GM23338 (cell line): Measurements from ENCODE around the gene KCNT1. TPM values are rescaled to one million over a fixed set of nuclear protein-coding genes. Genes with fewer than 3 reads are reported as not detected.

Experiments used
- ATAC-seq: fragments of 200-7000 bp; cut with Tn5 transposase; 3 replicates; pipeline ENCODE4 v1.9.1; 2020
- DNase-seq: peaks from one replicate; pipeline ENCODE4 v3.0.0-alpha.2; 2015; ENCODE audit warnings: low spot score
- H2AFZ ChIP-seq: fragments of 200-600 bp; sonication (generic); 2 replicates; pipeline ENCODE4 v1.8.0; 2016; ENCODE audit warnings: antibody characterized with exemption, mild to moderate bottlenecking, moderate library complexity
- H3F3A ChIP-seq: fragments of 200-600 bp; sonication (generic); replicated peaks from 2 replicates; pipeline ENCODE4 v1.8.0; 2017; ENCODE audit warnings: antibody characterized with exemption, mixed run types, low read depth
- H3K27ac ChIP-seq: fragments of 200-600 bp; sonication (generic); 2 replicates; pipeline ENCODE4 v1.6.1; 2016; ENCODE audit warnings: low read depth
- H3K27me3 ChIP-seq: fragments of 200-600 bp; sonication (generic); 2 replicates; pipeline ENCODE4 v1.8.0; 2016; ENCODE audit warnings: mild to moderate bottlenecking, mixed run types, moderate library complexity; ENCODE audit not compliant: insufficient read depth
- H3K36me3 ChIP-seq: fragments of 200-600 bp; sonication (generic); 2 replicates; pipeline ENCODE4 v1.8.0; 2016; ENCODE audit warnings: mild to moderate bottlenecking; ENCODE audit not compliant: insufficient read depth
- H3K4me1 ChIP-seq: fragments of 200-600 bp; sonication (generic); 2 replicates; pipeline ENCODE4 v1.8.0; 2016; ENCODE audit warnings: mild to moderate bottlenecking, moderate library complexity; ENCODE audit not compliant: insufficient read depth
- H3K4me2 ChIP-seq: fragments of 200-600 bp; sonication (generic); 2 replicates; pipeline ENCODE4 v1.7.1; 2017; ENCODE audit warnings: mixed run types
- H3K4me3 ChIP-seq: fragments of 200-600 bp; sonication (generic); 2 replicates; pipeline ENCODE4 v1.6.1; 2016; ENCODE audit warnings: mixed run types
- H3K79me2 ChIP-seq: fragments of 200-600 bp; sonication (generic); replicated peaks from 2 replicates; pipeline ENCODE4 v1.8.0; 2017; ENCODE audit warnings: mild to moderate bottlenecking; ENCODE audit not compliant: insufficient read depth
- H3K9me2 ChIP-seq: fragments of 200-600 bp; sonication (generic); 2 replicates; pipeline ENCODE4 v1.8.0; 2017; ENCODE audit not compliant: insufficient read depth
- H4K20me1 ChIP-seq: fragments of 200-600 bp; sonication (generic); replicated peaks from 2 replicates; pipeline ENCODE4 v1.8.0; 2017; ENCODE audit warnings: mild to moderate bottlenecking; ENCODE audit not compliant: insufficient read depth
- H3K27ac Mint-ChIP-seq: 2 replicates; pipeline ENCODE4 v1.8.0; 2020; ENCODE audit warnings: inconsistent platforms, mild to moderate bottlenecking, moderate library complexity, mixed read lengths
- H3K27me3 Mint-ChIP-seq: 3 replicates; pipeline ENCODE4 v1.8.0; 2022; ENCODE audit warnings: low read depth, mild to moderate bottlenecking, moderate library complexity, mixed read lengths, inconsistent platforms; ENCODE audit not compliant: insufficient read depth, poor library complexity
- H3K36me3 Mint-ChIP-seq: 3 replicates; pipeline ENCODE4 v1.8.0; 2021; ENCODE audit warnings: low read depth, mild to moderate bottlenecking, inconsistent platforms, moderate library complexity, mixed read lengths
- H3K4me1 Mint-ChIP-seq: 3 replicates; pipeline ENCODE4 v1.8.0; 2020; ENCODE audit warnings: mild to moderate bottlenecking, inconsistent platforms, mixed read lengths
- H3K4me3 Mint-ChIP-seq: 3 replicates; pipeline ENCODE4 v1.8.0; 2021; ENCODE audit warnings: moderate library complexity, mild to moderate bottlenecking, inconsistent platforms, mixed read lengths
- H3K9me3 Mint-ChIP-seq: 3 replicates; pipeline ENCODE4 v1.8.0; 2020; ENCODE audit warnings: moderate library complexity, mild to moderate bottlenecking, inconsistent platforms, mixed read lengths
- CREB1 ChIP-seq: fragments of 250-450 bp; sonication (Bioruptor Pico); IDR thresholded peaks from 2 replicates; pipeline ENCODE4 v1.5.0; 2020; ENCODE audit warnings: low read depth, mild to moderate bottlenecking, moderate library complexity
- EZH2 ChIP-seq: fragments of 200-600 bp; sonication (generic); IDR thresholded peaks from one replicate; pipeline ENCODE4 v1.8.0; 2017; ENCODE audit warnings: antibody characterized with exemption, mild to moderate bottlenecking, low read depth; ENCODE audit not compliant: unreplicated experiment
- JUNB ChIP-seq: IDR thresholded peaks from one replicate; pipeline ENCODE4 v1.6.1; 2016; ENCODE audit warnings: antibody characterized with exemption; ENCODE audit not compliant: unreplicated experiment
- POLR2AphosphoS5 ChIP-seq: IDR thresholded peaks from 2 replicates; pipeline ENCODE4 v1.6.1; 2016; ENCODE audit warnings: antibody characterized with exemption, low read depth
- ZNF114 ChIP-seq: fragments of 250-450 bp; sonication (Bioruptor Pico); IDR thresholded peaks from 2 replicates; pipeline ENCODE4 v1.5.0; 2020; ENCODE audit warnings: mild to moderate bottlenecking, moderate library complexity
- polyA plus RNA-seq: library from polyadenylated mRNA; unstranded; fragments of >200 nt; fragmentation: Nextera tagmentation; extraction: Ambion mirVana; gene quantifications from 2 replicates; pipeline ENCODE4 v1.2.1, GENCODE V29; 2016
- total RNA-seq: library from RNA; depleted of rRNA; stranded (reverse); fragments of >200 nt; shearing (Covaris generic); gene quantifications from 2 replicates; pipeline ENCODE4 v1.2.3, GENCODE V29; 2014
- TF ChIP-seq, protein P1 (sequence below): IDR thresholded peaks from one replicate; pipeline ENCODE4 v1.6.1; 2018; ENCODE audit warnings: antibody characterized with exemption; ENCODE audit not compliant: unreplicated experiment
- TF ChIP-seq, protein P2 (sequence below), 2 experiments: fragments of 200-600 bp in 1 of 2; sonication (generic) in 1 of 2; conservative IDR thresholded peaks; 2 replicates each; pipeline versions ENCODE4 v1.5.1 to v1.6.1; 2016 to 2017; ENCODE audit warnings: antibody characterized with exemption in 2 of 2, low read depth in 2 of 2, mild to moderate bottlenecking in 2 of 2, moderate library complexity in 1 of 2
- TF ChIP-seq, protein P3 (sequence below): fragments of 250-450 bp; sonication (Bioruptor Pico); IDR thresholded peaks from 2 replicates; pipeline ENCODE4 v1.5.0; 2020; ENCODE audit warnings: mild to moderate bottlenecking, moderate library complexity

KCNT1 gene
- total and polyA plus RNA-seq, 2 experiments from 2014 or later = 0.05 to 0.28 TPM

DNA sequence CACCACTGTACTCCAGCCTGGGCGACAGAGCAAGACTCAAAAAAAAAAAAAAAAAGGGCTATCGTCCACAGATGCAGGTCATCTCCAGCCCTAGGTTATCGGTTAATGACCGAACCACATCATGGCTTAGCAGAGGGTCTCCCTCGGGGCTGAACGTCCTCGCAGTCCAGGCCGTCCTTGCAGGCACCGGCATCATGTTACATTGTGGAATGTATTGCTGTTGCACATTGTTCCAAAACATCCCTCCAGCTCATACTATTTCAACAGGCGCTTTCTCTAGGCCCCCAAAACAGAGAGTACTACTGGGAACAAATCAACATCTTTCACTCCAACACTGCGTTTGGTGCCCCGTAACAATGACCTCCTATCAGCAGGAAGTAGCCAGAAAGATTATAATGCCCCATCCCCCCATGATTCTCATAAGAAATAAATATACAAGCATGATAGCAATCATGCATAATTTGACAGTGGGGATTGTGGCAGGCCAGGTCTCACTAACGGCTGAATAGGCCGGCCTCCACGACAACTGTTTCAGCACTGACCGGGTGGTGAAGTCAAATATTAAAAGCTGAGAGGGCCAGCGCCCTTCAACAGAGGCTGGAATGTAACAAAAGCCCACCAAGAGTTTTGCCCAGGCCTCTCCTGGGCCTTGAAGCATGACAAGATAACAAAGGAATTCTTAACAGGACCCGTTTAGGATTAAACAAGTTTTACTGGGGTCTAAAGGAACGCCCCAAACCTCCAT, 40.0 kb upstream of the KCNT1 start:
- no peak overlapping the region for H3K27ac Mint-ChIP-seq
- no peaks in the 10 kb centered on the region for H4K20me1 ChIP-seq
- H3K27ac ChIP-seq = no peak overlapping the region
- TF ChIP-seq, protein P1, sequence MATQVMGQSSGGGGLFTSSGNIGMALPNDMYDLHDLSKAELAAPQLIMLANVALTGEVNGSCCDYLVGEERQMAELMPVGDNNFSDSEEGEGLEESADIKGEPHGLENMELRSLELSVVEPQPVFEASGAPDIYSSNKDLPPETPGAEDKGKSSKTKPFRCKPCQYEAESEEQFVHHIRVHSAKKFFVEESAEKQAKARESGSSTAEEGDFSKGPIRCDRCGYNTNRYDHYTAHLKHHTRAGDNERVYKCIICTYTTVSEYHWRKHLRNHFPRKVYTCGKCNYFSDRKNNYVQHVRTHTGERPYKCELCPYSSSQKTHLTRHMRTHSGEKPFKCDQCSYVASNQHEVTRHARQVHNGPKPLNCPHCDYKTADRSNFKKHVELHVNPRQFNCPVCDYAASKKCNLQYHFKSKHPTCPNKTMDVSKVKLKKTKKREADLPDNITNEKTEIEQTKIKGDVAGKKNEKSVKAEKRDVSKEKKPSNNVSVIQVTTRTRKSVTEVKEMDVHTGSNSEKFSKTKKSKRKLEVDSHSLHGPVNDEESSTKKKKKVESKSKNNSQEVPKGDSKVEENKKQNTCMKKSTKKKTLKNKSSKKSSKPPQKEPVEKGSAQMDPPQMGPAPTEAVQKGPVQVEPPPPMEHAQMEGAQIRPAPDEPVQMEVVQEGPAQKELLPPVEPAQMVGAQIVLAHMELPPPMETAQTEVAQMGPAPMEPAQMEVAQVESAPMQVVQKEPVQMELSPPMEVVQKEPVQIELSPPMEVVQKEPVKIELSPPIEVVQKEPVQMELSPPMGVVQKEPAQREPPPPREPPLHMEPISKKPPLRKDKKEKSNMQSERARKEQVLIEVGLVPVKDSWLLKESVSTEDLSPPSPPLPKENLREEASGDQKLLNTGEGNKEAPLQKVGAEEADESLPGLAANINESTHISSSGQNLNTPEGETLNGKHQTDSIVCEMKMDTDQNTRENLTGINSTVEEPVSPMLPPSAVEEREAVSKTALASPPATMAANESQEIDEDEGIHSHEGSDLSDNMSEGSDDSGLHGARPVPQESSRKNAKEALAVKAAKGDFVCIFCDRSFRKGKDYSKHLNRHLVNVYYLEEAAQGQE = no peak
- TF ChIP-seq CREB1 (CRISPR knock-in tag) (no peak), ZNF114 (no peak), EZH2 (no peak)
- TF ChIP-seq, protein P2, sequence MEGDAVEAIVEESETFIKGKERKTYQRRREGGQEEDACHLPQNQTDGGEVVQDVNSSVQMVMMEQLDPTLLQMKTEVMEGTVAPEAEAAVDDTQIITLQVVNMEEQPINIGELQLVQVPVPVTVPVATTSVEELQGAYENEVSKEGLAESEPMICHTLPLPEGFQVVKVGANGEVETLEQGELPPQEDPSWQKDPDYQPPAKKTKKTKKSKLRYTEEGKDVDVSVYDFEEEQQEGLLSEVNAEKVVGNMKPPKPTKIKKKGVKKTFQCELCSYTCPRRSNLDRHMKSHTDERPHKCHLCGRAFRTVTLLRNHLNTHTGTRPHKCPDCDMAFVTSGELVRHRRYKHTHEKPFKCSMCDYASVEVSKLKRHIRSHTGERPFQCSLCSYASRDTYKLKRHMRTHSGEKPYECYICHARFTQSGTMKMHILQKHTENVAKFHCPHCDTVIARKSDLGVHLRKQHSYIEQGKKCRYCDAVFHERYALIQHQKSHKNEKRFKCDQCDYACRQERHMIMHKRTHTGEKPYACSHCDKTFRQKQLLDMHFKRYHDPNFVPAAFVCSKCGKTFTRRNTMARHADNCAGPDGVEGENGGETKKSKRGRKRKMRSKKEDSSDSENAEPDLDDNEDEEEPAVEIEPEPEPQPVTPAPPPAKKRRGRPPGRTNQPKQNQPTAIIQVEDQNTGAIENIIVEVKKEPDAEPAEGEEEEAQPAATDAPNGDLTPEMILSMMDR (conservative IDR thresholded peaks at IDR 0.05; ENCODE audit: low read depth in 2 of 2) = no peak
- H3K27me3 ChIP-seq = no peaks in the 10 kb centered on the region
- H3K4me2 ChIP-seq = no peak overlapping the region
- peaks cover 9% of the 10 kb centered on the region; the same call in 2 of the 3 replicates for H3K9me3 Mint-ChIP-seq
- peaks cover 6% of the 10 kb centered on the region for H3K4me1 Mint-ChIP-seq
- H3K27me3 Mint-ChIP-seq = peaks cover 3% of the 10 kb centered on the region
- no peak overlapping the region for H3K4me3 ChIP-seq
- ATAC-seq = no peak
- H3K36me3 ChIP-seq = no peaks in the 10 kb centered on the region
- no peak for DNase-seq
- H3K36me3 Mint-ChIP-seq = no peaks in the 10 kb centered on the region
- no peaks in the 10 kb centered on the region; the same call in 1 of the 2 replicates for H3K4me1 ChIP-seq
- no peaks in the 10 kb centered on the region for H3F3A ChIP-seq
- no peaks in the 10 kb centered on the region for H3K9me2 ChIP-seq
- no peaks in the 10 kb centered on the region for H3K79me2 ChIP-seq
- H2AFZ ChIP-seq = peak overlapping the region; percentile 72; the same call in 1 of the 2 replicates
- no peak overlapping the region for H3K4me3 Mint-ChIP-seq

DNA sequence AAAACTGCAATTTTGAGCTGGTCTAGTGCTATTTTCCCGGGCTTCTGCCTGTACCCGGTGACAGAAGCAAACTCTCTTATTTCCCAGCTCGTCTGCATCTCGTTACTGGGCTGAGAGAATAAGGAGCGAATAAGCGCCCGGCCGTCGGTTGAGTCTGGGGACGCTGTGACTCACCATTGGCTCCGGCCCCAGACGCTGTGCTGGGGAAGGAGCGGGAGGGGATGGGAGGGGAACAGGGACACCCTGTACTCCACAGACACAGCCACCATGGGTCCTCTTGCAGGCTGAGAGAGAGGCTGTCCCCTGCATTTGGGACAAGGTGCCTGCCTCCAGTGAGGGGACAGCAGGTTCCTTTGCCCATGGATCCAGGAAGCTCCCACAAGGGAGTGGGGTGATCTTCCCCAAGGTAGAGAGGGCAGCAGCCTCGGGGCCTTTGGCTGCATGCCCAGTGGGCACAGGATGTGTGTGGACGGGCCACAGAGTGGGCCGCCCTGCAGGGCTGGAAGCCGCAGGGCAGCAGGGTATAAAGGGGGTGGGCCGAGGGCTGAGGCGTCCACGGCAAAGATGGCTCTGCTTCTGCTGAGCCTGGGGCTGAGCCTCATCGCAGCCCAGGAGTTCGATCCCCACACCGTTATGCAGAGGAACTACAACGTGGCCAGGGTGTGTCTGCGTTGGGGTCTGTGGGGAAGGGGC, 39.1 kb upstream of the KCNT1 start, which contains the start of gene LCN9:
TSS of gene LCN9 (plus strand) at position 552 of the 693 bp plus-strand sequence. CDS start at position 565, 13 bp downstream.
- peaks cover 2% of the 10 kb centered on the region for H3K27me3 Mint-ChIP-seq
- Histone ChIP-seq H3K4me2 (no peak within 1 kb of the TSS), H4K20me1 (no peaks in the 10 kb centered on the region), H3K9me2 (no peaks in the 10 kb centered on the region), H3K36me3 (no peaks in the 10 kb centered on the region), H3K79me2 (no peaks in the 10 kb centered on the region), H3F3A (no peaks in the 10 kb centered on the region), H3K27ac (no peak within 1 kb of the TSS), H2AFZ (peak within 1 kb of the TSS; percentile 72; the same call in 1 of the 2 replicates), H3K4me3 (no peak within 1 kb of the TSS), H3K27me3 (no peaks in the 10 kb centered on the region), H3K4me1 (no peaks in the 10 kb centered on the region; the same call in 1 of the 2 replicates)
- H3K4me1 Mint-ChIP-seq = peaks cover 6% of the 10 kb centered on the region
- no peak within 1 kb of the TSS for H3K27ac Mint-ChIP-seq
- peaks cover 9% of the 10 kb centered on the region; the same call in 2 of the 3 replicates for H3K9me3 Mint-ChIP-seq
- peak; percentile 77; the same call in 2 of the 3 replicates for ATAC-seq
- no peak for DNase-seq
- no peak within 1 kb of the TSS for H3K4me3 Mint-ChIP-seq
- H3K36me3 Mint-ChIP-seq = no peaks in the 10 kb centered on the region
- TF ChIP-seq, protein P3, sequence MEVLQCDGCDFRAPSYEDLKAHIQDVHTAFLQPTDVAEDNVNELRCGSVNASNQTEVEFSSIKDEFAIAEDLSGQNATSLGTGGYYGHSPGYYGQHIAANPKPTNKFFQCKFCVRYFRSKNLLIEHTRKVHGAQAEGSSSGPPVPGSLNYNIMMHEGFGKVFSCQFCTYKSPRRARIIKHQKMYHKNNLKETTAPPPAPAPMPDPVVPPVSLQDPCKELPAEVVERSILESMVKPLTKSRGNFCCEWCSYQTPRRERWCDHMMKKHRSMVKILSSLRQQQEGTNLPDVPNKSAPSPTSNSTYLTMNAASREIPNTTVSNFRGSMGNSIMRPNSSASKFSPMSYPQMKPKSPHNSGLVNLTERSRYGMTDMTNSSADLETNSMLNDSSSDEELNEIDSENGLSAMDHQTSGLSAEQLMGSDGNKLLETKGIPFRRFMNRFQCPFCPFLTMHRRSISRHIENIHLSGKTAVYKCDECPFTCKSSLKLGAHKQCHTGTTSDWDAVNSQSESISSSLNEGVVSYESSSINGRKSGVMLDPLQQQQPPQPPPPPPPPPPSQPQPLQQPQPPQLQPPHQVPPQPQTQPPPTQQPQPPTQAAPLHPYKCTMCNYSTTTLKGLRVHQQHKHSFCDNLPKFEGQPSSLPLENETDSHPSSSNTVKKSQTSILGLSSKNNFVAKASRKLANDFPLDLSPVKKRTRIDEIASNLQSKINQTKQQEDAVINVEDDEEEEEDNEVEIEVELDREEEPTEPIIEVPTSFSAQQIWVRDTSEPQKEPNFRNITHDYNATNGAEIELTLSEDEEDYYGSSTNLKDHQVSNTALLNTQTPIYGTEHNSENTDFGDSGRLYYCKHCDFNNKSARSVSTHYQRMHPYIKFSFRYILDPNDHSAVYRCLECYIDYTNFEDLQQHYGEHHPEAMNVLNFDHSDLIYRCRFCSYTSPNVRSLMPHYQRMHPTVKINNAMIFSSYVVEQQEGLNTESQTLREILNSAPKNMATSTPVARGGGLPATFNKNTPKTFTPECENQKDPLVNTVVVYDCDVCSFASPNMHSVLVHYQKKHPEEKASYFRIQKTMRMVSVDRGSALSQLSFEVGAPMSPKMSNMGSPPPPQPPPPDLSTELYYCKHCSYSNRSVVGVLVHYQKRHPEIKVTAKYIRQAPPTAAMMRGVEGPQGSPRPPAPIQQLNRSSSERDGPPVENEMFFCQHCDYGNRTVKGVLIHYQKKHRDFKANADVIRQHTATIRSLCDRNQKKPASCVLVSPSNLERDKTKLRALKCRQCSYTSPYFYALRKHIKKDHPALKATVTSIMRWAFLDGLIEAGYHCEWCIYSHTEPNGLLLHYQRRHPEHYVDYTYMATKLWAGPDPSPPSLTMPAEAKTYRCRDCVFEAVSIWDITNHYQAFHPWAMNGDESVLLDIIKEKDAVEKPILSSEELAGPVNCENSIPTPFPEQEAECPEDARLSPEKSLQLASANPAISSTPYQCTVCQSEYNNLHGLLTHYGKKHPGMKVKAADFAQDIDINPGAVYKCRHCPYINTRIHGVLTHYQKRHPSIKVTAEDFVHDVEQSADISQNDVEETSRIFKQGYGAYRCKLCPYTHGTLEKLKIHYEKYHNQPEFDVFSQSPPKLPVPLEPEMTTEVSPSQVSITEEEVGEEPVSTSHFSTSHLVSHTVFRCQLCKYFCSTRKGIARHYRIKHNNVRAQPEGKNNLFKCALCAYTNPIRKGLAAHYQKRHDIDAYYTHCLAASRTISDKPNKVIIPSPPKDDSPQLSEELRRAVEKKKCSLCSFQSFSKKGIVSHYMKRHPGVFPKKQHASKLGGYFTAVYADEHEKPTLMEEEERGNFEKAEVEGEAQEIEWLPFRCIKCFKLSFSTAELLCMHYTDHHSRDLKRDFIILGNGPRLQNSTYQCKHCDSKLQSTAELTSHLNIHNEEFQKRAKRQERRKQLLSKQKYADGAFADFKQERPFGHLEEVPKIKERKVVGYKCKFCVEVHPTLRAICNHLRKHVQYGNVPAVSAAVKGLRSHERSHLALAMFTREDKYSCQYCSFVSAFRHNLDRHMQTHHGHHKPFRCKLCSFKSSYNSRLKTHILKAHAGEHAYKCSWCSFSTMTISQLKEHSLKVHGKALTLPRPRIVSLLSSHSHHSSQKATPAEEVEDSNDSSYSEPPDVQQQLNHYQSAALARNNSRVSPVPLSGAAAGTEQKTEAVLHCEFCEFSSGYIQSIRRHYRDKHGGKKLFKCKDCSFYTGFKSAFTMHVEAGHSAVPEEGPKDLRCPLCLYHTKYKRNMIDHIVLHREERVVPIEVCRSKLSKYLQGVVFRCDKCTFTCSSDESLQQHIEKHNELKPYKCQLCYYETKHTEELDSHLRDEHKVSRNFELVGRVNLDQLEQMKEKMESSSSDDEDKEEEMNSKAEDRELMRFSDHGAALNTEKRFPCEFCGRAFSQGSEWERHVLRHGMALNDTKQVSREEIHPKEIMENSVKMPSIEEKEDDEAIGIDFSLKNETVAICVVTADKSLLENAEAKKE (CRISPR knock-in tag) = no peak
- TF ChIP-seq POLR2AphosphoS5 (no peak), JUNB (no peak), ZNF114 (no peak)
